Gastroesophageal sphincter (tissue), 3 donors: ENCODE results near the gene SLC8A1.

Experiments used
- POLR2A ChIP-seq, 2 donors: fragments of 450-650 bp; IDR thresholded peaks; one replicate each; pipeline ENCODE4 v1.6.1; 2017; ENCODE audit warnings: antibody characterized with exemption in 2 of 2, mild to moderate bottlenecking in 2 of 2, moderate library complexity in 1 of 2
- TF ChIP-seq, protein P1 (sequence below), 4 experiments: fragments of 200-600 bp in 2 of 4; fragments of 450-650 bp in 2 of 4; sonication (generic) in 1 of 4; IDR thresholded peaks; one replicate each; pipeline ENCODE4 v1.5.1; 2017 to 2019; ENCODE audit warnings: antibody characterized with exemption in 4 of 4, mild to moderate bottlenecking in 2 of 4, moderate library complexity in 2 of 4

- TF ChIP-seq, protein P1, sequence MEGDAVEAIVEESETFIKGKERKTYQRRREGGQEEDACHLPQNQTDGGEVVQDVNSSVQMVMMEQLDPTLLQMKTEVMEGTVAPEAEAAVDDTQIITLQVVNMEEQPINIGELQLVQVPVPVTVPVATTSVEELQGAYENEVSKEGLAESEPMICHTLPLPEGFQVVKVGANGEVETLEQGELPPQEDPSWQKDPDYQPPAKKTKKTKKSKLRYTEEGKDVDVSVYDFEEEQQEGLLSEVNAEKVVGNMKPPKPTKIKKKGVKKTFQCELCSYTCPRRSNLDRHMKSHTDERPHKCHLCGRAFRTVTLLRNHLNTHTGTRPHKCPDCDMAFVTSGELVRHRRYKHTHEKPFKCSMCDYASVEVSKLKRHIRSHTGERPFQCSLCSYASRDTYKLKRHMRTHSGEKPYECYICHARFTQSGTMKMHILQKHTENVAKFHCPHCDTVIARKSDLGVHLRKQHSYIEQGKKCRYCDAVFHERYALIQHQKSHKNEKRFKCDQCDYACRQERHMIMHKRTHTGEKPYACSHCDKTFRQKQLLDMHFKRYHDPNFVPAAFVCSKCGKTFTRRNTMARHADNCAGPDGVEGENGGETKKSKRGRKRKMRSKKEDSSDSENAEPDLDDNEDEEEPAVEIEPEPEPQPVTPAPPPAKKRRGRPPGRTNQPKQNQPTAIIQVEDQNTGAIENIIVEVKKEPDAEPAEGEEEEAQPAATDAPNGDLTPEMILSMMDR (IDR thresholded peaks at IDR 0.05) = no peak
- no peak for TF ChIP-seq POLR2A (IDR thresholded peaks at IDR 0.05)
Observed at GRCh38 chr2:40339026-40339425, 112.9 kb downstream of the SLC8A1 start.
